ENCODE results near the gene PLPP1.

The PLPP1 gene

DNA sequence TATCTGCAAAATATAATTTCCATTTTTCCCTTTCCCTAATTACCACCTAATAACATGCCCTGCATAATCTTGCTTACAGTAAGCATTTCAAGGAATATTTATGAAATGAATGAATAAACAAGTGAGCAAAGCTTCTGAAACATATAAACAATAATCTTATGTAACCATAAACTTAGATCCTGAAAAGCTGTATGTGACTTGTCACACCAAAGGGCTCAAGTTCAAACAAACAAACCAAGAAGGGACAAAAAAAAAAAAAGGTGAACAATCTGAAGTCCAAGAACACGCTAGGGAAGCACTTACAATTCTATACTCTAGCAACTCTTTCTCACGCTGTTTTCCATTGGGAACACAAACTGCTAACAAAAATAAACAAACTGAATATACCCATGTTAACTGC lies 36.3 kb downstream of the PLPP1 start:
- no peaks in the 10 kb centered on the region for H3K9me3 ChIP-seq (ENCODE audit: control insufficient read depth in 1 of 2, low read length in 2 of 2)
- peaks cover 5 to 29% of the 10 kb centered on the region in 2 donors for H3K4me1 ChIP-seq (ENCODE audit: control insufficient read depth in 1 of 2, insufficient read depth in 2 of 2, low read length in 2 of 2)
- no peaks in the 10 kb centered on the region for H3K36me3 ChIP-seq (ENCODE audit: control insufficient read depth in 1 of 2, insufficient read depth in 2 of 2, low read length in 2 of 2)
- no peaks in the 10 kb centered on the region for H3K27me3 ChIP-seq (ENCODE audit: low read depth, low read length)
- no peak overlapping the region for H3K4me3 ChIP-seq (ENCODE audit: low read depth in 1 of 2, low read length in 2 of 2)
- no peak overlapping the region for H3K27ac ChIP-seq (ENCODE audit: low read length)

DNA sequence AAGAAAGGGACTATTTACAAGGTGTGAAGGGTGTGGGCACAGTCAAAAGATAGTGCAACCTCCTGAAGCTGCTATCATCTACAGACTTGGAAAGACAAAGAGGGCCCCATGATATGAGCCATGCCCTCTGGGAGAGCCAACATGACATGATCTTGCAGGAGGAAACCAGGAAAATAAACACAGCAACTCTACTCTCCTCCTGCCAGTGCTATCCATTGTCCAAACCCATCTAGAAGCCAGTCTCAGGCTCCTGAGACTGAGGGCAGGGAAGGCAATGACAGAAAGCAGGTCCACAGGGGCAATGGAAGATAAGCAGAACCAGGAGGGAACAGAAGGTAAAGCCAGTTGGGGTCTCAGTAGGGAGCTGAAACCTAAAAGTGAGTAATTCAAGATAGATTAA lies 37.1 kb downstream of the PLPP1 start:
- no peak overlapping the region for H3K4me3 ChIP-seq (ENCODE audit: low read depth in 1 of 2, low read length in 2 of 2)
- no peaks in the 10 kb centered on the region for H3K36me3 ChIP-seq (ENCODE audit: control insufficient read depth in 1 of 2, insufficient read depth in 2 of 2, low read length in 2 of 2)
- no peak overlapping the region for H3K27ac ChIP-seq (ENCODE audit: low read length)
- no peaks in the 10 kb centered on the region for H3K9me3 ChIP-seq (ENCODE audit: control insufficient read depth in 1 of 2, low read length in 2 of 2)
- no peaks in the 10 kb centered on the region for H3K27me3 ChIP-seq (ENCODE audit: low read depth, low read length)
- peaks cover 3 to 29% of the 10 kb centered on the region in 2 donors for H3K4me1 ChIP-seq (ENCODE audit: control insufficient read depth in 1 of 2, insufficient read depth in 2 of 2, low read length in 2 of 2)

DNA sequence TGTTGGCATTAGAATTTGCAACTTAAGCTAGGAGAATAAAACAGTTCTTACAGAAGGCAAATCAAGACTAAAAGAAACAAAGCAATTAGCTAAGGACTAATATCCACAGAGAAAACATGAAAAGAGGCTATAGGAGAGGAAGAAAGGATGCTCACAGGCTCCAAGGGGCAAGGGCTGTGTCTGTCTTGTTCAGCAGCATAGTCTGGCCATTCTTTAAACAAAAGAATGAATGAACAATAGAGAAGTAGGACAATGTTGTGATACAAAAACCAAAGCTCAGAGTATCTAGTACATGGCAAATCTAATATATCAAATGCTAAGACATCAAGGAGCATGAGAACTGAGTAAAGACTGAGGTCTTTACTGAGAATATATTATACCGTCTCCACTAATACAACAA lies 39.5 kb downstream of the PLPP1 start:
- no peak overlapping the region for H3K27ac ChIP-seq (ENCODE audit: low read length)
- no peaks in the 10 kb centered on the region for H3K36me3 ChIP-seq (ENCODE audit: control insufficient read depth in 1 of 2, insufficient read depth in 2 of 2, low read length in 2 of 2)
- peaks cover 6 to 29% of the 10 kb centered on the region in 2 donors for H3K4me1 ChIP-seq (ENCODE audit: control insufficient read depth in 1 of 2, insufficient read depth in 2 of 2, low read length in 2 of 2)

GRCh38 chr5:55492449-55492848 lies 42.3 kb downstream of the PLPP1 start:
- Histone ChIP-seq H3K27me3 (ENCODE audit: low read depth, low read length) (no peaks in the 10 kb centered on the region), H3K27ac (ENCODE audit: low read length) (no peak overlapping the region), H3K4me1 (ENCODE audit: control insufficient read depth in 1 of 2, insufficient read depth in 2 of 2, low read length in 2 of 2) (peaks cover 6 to 9% of the 10 kb centered on the region in 2 donors)

More for the DNA sequence above, 39.5 kb downstream of the PLPP1 start:
- no peaks in the 10 kb centered on the region for H3K9me3 ChIP-seq (ENCODE audit: control insufficient read depth in 1 of 2, low read length in 2 of 2)
- H3K27me3 ChIP-seq (ENCODE audit: low read depth, low read length): no peaks in the 10 kb centered on the region
- H3K4me3 ChIP-seq (ENCODE audit: low read depth in 1 of 2, low read length in 2 of 2): no peak overlapping the region

GRCh38 chr5:55485073-55485472 lies 49.7 kb downstream of the PLPP1 start:
- Histone ChIP-seq H3K27ac (ENCODE audit: low read length) (no peak overlapping the region), H3K27me3 (ENCODE audit: low read depth, low read length) (no peaks in the 10 kb centered on the region), H3K9me3 (ENCODE audit: control insufficient read depth in 1 of 2, low read length in 2 of 2) (no peaks in the 10 kb centered on the region), H3K4me1 (ENCODE audit: control insufficient read depth in 1 of 2, insufficient read depth in 2 of 2, low read length in 2 of 2) (peaks cover 0 to 9% of the 10 kb centered on the region in 2 donors), H3K36me3 (ENCODE audit: control insufficient read depth in 1 of 2, insufficient read depth in 2 of 2, low read length in 2 of 2) (peaks cover 0 to 4% of the 10 kb centered on the region in 2 donors), H3K4me3 (ENCODE audit: low read depth in 1 of 2, low read length in 2 of 2) (no peak overlapping the region)

More at GRCh38 chr5:55492449-55492848, 42.3 kb downstream of the PLPP1 start:
- Histone ChIP-seq H3K9me3 (ENCODE audit: control insufficient read depth in 1 of 2, low read length in 2 of 2) (no peaks in the 10 kb centered on the region), H3K36me3 (ENCODE audit: control insufficient read depth in 1 of 2, insufficient read depth in 2 of 2, low read length in 2 of 2) (no peaks in the 10 kb centered on the region), H3K4me3 (ENCODE audit: low read depth in 1 of 2, low read length in 2 of 2) (no peak overlapping the region)

GRCh38 chr5:55484531-55484930 lies 50.2 kb downstream of the PLPP1 start:
- Histone ChIP-seq H3K27ac (ENCODE audit: low read length) (no peak overlapping the region), H3K9me3 (ENCODE audit: control insufficient read depth in 1 of 2, low read length in 2 of 2) (no peaks in the 10 kb centered on the region)

GRCh38 chr5:55483885-55484284 lies 50.9 kb downstream of the PLPP1 start:
- H3K36me3 ChIP-seq (ENCODE audit: control insufficient read depth in 1 of 2, insufficient read depth in 2 of 2, low read length in 2 of 2): peaks cover 0 to 4% of the 10 kb centered on the region in 2 donors
- no peak overlapping the region for H3K27ac ChIP-seq (ENCODE audit: low read length)
- H3K4me3 ChIP-seq (ENCODE audit: low read depth in 1 of 2, low read length in 2 of 2): no peak overlapping the region
- peaks cover 0 to 9% of the 10 kb centered on the region in 2 donors for H3K4me1 ChIP-seq (ENCODE audit: control insufficient read depth in 1 of 2, insufficient read depth in 2 of 2, low read length in 2 of 2)
- H3K27me3 ChIP-seq (ENCODE audit: low read depth, low read length): no peaks in the 10 kb centered on the region
- H3K9me3 ChIP-seq (ENCODE audit: control insufficient read depth in 1 of 2, low read length in 2 of 2): no peaks in the 10 kb centered on the region

More at GRCh38 chr5:55484531-55484930, 50.2 kb downstream of the PLPP1 start:
- H3K36me3 ChIP-seq (ENCODE audit: control insufficient read depth in 1 of 2, insufficient read depth in 2 of 2, low read length in 2 of 2): peaks cover 0 to 4% of the 10 kb centered on the region in 2 donors
- no peak overlapping the region for H3K4me3 ChIP-seq (ENCODE audit: low read depth in 1 of 2, low read length in 2 of 2)
- H3K27me3 ChIP-seq (ENCODE audit: low read depth, low read length): no peaks in the 10 kb centered on the region
- H3K4me1 ChIP-seq (ENCODE audit: control insufficient read depth in 1 of 2, insufficient read depth in 2 of 2, low read length in 2 of 2): peaks cover 0 to 9% of the 10 kb centered on the region in 2 donors

GRCh38 chr5:55481293-55481855 lies 53.4 kb downstream of the PLPP1 start:
- H3K27me3 ChIP-seq (ENCODE audit: low read depth, low read length): no peaks in the 10 kb centered on the region
- no peak overlapping the region for H3K27ac ChIP-seq (ENCODE audit: low read length)
- H3K9me3 ChIP-seq (ENCODE audit: control insufficient read depth in 1 of 2, low read length in 2 of 2): no peaks in the 10 kb centered on the region
- no peak overlapping the region for H3K4me3 ChIP-seq (ENCODE audit: low read depth in 1 of 2, low read length in 2 of 2)
- peaks cover 0 to 4% of the 10 kb centered on the region in 2 donors for H3K36me3 ChIP-seq (ENCODE audit: control insufficient read depth in 1 of 2, insufficient read depth in 2 of 2, low read length in 2 of 2)
- H3K4me1 ChIP-seq (ENCODE audit: control insufficient read depth in 1 of 2, insufficient read depth in 2 of 2, low read length in 2 of 2): peaks cover 0 to 9% of the 10 kb centered on the region in 2 donors

- Histone ChIP-seq H3K4me1 (ENCODE audit: control insufficient read depth in 1 of 2, insufficient read depth in 2 of 2, low read length in 2 of 2) (peaks cover 0 to 12% of the 10 kb centered on the region in 2 donors), H3K4me3 (ENCODE audit: low read depth in 1 of 2, low read length in 2 of 2) (no peak overlapping the region), H3K27ac (ENCODE audit: low read length) (no peak overlapping the region), H3K27me3 (ENCODE audit: low read depth, low read length) (no peaks in the 10 kb centered on the region), H3K9me3 (ENCODE audit: control insufficient read depth in 1 of 2, low read length in 2 of 2) (no peaks in the 10 kb centered on the region), H3K36me3 (ENCODE audit: control insufficient read depth in 1 of 2, insufficient read depth in 2 of 2, low read length in 2 of 2) (peaks cover 0 to 4% of the 10 kb centered on the region in 2 donors)
These were observed 54.0 kb downstream of the PLPP1 start for GRCh38 chr5:55480781-55481180.

DNA sequence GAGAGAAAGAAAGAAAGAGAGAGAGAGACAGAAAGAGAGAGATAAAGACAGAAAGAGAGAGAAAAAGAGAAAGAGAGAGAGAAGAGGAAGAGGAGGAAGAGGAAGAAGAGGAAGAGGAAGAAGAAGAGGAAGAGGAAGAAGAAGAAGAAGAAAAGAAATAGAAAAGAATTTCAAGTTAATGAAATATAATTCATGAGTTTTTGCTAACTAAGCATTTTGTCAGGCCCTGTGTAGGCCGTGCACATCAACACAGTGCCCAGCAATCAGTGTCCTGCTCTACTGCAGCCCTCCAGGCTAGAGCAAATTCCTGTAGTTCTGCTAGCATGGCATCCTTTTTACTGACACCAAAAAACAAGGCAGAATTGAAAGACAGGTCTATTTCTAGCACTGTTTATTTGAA lies 62.1 kb downstream of the PLPP1 start:
- no peaks in the 10 kb centered on the region for H3K27me3 ChIP-seq (ENCODE audit: low read depth, low read length)
- H3K4me1 ChIP-seq (ENCODE audit: control insufficient read depth in 1 of 2, insufficient read depth in 2 of 2, low read length in 2 of 2): peaks cover 0 to 21% of the 10 kb centered on the region in 2 donors
- H3K9me3 ChIP-seq (ENCODE audit: control insufficient read depth in 1 of 2, low read length in 2 of 2): no peaks in the 10 kb centered on the region
- no peak overlapping the region for H3K4me3 ChIP-seq (ENCODE audit: low read depth in 1 of 2, low read length in 2 of 2)
- no peak overlapping the region for H3K27ac ChIP-seq (ENCODE audit: low read length)
- H3K36me3 ChIP-seq (ENCODE audit: control insufficient read depth in 1 of 2, insufficient read depth in 2 of 2, low read length in 2 of 2): peaks cover 0 to 2% of the 10 kb centered on the region in 2 donors

DNA sequence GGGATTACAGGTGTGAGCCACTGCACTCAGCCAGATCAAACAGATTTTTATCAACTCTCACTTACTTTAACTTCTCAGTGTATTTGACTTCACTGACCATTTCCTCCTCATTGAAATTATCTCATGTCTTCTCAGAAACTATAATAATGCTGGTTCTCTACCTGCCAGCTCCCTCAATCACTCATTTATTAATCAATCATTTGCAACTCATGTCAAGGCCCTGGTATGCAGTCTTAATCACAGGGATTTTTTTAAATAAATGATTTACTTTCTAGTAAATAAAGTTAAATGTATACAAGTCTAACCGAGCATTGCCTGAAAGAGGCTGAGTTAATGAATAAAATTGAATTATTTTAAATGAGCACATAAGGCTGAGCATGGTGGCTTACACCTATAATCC lies 63.3 kb downstream of the PLPP1 start:
- peaks cover 0 to 4% of the 10 kb centered on the region in 2 donors for H3K36me3 ChIP-seq (ENCODE audit: control insufficient read depth in 1 of 2, insufficient read depth in 2 of 2, low read length in 2 of 2)

DNA sequence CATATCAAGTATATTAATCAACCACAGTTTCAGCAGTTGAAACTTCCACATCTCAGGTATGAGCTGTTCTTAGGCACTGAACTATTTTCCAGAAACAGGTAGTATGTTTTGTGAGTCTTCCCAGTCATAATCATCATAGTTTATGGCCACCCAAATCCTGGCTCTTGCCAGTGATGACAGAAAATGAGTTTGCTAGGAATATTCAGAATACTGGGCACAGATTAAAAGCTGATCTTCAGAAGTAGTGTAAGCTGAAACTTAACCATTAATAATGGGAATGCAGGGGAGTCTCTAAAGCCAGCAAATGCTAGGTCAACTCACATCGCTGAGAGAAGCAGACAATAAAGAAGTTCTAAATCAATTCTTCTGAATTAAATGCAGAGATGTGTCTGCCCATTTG lies 64.5 kb downstream of the PLPP1 start:
- Histone ChIP-seq H3K9me3 (ENCODE audit: control insufficient read depth in 1 of 2, low read length in 2 of 2) (no peaks in the 10 kb centered on the region), H3K4me1 (ENCODE audit: control insufficient read depth in 1 of 2, insufficient read depth in 2 of 2, low read length in 2 of 2) (peaks cover 0 to 17% of the 10 kb centered on the region in 2 donors), H3K27me3 (ENCODE audit: low read depth, low read length) (no peaks in the 10 kb centered on the region), H3K27ac (ENCODE audit: low read length) (no peak overlapping the region), H3K36me3 (ENCODE audit: control insufficient read depth in 1 of 2, insufficient read depth in 2 of 2, low read length in 2 of 2) (peaks cover 0 to 4% of the 10 kb centered on the region in 2 donors), H3K4me3 (ENCODE audit: low read depth in 1 of 2, low read length in 2 of 2) (no peak overlapping the region)

More for the DNA sequence above, 63.3 kb downstream of the PLPP1 start:
- H3K27me3 ChIP-seq (ENCODE audit: low read depth, low read length): no peaks in the 10 kb centered on the region
- peaks cover 0 to 22% of the 10 kb centered on the region in 2 donors for H3K4me1 ChIP-seq (ENCODE audit: control insufficient read depth in 1 of 2, insufficient read depth in 2 of 2, low read length in 2 of 2)
- no peak overlapping the region for H3K27ac ChIP-seq (ENCODE audit: low read length)
- H3K9me3 ChIP-seq (ENCODE audit: control insufficient read depth in 1 of 2, low read length in 2 of 2): no peaks in the 10 kb centered on the region
- H3K4me3 ChIP-seq (ENCODE audit: low read depth in 1 of 2, low read length in 2 of 2): no peak overlapping the region
